Anterior cingulate cortex (tissue), 58 donors: ENCODE measurements around the gene LIMS1.
A peak's percentile ranks its signal among the peaks of the same experiment; 100 is the strongest.

Source experiments
- DNase-seq, 58 donors: peaks; one replicate each; lab custom pipeline; 2025; lab: John Stamatoyannopoulos, UW

Gene LIMS1

DNA sequence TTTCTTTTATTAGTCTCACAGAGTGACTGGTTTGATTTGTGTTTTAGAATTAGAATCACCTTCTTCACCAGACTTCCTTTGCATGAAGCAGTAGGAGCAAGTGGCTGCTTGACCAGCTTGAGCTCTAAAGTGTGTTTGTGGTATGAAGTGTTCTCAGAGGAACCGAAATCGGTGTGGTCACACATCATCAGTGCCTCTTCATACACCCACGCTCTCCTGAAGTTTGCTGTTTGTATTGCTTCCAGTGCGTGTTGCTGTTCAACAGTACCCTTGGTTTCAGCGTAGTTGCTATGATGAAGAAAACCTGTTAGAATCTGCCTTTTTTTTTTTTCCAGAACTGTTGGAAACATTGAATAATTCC, 77.9 kb downstream of the LIMS1 start:
- peak in 2 of 58 donors; percentile 41 to 46 for DNase-seq

GRCh38 chr2:108612514-108613183, 78.4 kb downstream of the LIMS1 start:
- no peak for DNase-seq

GRCh38 chr2:108613261-108614042, 79.2 kb downstream of the LIMS1 start:
- no peak for DNase-seq

GRCh38 chr2:108614043-108614545, 79.8 kb downstream of the LIMS1 start:
- DNase-seq: no peak

DNA sequence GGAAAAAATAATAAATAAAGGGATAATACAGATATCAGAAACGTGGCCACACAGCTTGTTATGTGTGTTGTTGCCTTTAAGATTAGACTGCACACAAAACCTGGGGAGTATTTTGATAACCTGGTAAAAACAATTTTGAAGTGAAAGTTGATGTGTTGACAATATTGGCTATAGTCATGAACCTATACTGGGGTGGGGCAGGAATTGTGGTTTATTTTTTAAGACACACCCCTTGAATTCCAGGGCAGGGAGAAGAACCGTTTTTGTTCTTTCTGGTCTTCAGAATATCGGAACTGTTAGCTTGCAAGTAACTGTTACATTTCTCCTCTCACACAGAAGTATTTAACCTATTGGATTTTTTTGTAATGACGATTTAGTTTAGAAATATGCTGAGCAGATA, 80.4 kb downstream of the LIMS1 start:
- no peak for DNase-seq

DNA sequence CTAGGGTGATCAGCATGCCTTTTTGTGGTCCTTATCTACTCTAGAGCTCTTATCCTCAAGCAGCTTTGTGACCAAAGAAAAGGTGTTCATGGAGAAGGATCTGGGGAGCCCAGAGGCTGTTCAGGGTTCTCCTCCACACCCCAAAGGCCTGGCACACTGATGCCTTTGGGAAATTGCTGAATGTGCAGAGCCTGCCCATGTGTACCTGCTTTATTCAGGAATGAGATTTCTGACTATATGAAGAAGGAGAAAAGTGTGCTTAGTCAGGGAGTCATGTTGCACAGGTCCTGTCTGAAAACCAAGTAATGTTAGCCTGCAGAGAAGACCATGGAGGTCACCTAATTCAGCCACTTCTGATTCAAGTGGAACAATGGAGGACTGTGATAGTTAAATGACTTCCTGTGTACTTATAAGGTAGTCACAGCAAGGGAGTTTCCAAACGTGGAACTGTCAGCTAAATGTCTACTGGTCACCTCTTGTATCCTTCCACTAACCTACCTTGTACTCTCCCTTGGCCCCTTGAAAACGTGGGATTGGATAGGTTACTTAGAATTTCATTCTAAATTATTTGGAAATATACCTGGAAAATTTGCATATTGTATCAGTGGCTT, 81.3 kb downstream of the LIMS1 start:
- DNase-seq: no peak

DNA sequence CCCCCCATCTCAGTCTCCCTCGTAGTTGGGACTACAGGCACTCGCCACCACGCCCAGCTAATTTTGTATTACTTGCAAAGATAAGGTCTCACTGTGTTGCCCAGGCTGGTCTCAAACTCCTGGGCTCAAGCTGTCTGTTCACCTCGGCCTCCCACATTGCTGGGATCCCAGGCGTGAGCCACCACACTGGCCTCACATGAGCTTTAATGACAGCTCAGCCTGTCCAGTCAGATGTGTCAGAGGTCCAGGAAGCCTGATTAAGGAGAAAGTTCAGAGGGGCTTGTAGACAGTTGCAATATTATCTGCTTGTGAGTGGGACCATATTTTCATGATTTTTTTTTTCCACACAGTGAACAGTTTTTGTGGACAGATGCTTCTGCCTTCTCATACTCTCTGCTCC, 82.0 kb downstream of the LIMS1 start:
- no peak for DNase-seq

DNA sequence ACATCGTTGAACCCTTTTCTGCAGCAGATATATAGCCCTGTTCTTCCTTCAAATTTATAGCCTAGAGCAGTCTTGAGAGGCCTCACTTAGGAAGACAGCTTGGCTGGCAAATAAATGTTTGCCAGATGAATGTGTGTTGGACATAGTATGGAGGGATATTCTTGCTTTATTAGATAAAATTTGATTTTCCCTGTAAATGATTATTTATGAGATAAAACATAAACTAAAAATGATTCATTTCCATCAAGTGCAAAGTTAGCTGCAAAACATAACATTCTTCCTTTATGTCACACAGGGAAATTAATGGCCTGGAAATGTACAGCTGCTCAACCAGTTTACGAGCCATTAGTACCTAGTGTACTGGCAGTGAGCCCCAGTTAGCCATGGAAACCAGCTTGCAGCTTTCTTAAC, 82.5 kb downstream of the LIMS1 start:
- DNase-seq: no peak

GRCh38 chr2:108617617-108618016, 83.3 kb downstream of the LIMS1 start:
- no peak for DNase-seq

- no peak for DNase-seq
Measured at GRCh38 chr2:108619925-108620620, 85.8 kb downstream of the LIMS1 start.

- no peak for DNase-seq
Measured at GRCh38 chr2:108620656-108621055, 86.4 kb downstream of the LIMS1 start.

- DNase-seq: no peak
Measured at GRCh38 chr2:108621087-108621559, 86.9 kb downstream of the LIMS1 start.

- DNase-seq: no peak
Measured at GRCh38 chr2:108621687-108622681, 87.7 kb downstream of the LIMS1 start.

DNA sequence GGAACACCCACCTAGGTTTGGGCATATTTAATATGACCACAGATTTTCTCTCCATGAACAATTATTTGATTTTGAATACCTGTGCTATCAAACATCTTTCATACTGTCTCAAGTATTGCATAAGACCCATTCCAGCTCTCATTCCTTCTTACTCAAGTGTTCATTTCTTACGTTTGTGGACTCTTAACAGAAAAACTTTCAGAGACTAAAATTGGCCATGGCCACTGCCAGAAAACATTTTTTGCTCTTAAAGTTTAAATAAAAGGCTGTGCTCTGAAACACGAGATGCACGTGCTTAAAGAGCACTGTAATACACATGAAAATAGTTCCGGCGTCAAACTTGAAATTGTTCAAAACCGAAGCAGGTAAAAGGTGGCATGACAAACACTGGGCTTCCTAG, 89.3 kb downstream of the LIMS1 start:
- no peak for DNase-seq

DNA sequence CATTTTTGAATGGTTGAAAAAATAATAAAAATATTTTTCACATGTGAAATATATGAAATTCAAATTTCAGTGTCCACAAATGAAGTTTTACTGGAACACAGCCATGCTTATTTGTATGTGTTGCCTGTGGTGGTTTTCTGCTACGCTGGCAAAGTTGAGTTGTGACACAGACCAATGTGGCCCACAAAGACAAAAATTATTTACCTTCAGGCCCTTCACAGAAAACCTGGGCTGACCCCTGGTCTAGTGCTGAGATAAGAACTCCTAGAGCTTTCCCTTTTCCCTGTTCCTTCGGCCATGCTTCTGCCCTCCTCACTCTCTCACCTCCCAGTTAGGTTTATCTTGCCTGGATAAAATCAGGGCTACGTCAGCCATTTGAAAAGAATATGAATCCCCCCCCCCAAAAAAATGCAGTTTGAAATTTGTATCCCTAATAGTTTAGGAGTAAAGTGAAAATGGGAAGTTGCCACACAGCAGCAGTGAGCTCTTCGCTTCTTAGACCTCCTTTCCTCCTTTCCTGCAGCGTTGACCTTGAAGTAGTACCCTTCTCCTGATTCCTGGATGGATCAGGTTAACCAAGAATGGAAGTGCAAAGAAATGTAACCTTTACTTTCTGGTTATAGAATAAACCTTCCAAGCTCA, 91.0 kb downstream of the LIMS1 start:
- no peak for DNase-seq

GRCh38 chr2:108625828-108626195, 91.5 kb downstream of the LIMS1 start:
- no peak for DNase-seq

DNA sequence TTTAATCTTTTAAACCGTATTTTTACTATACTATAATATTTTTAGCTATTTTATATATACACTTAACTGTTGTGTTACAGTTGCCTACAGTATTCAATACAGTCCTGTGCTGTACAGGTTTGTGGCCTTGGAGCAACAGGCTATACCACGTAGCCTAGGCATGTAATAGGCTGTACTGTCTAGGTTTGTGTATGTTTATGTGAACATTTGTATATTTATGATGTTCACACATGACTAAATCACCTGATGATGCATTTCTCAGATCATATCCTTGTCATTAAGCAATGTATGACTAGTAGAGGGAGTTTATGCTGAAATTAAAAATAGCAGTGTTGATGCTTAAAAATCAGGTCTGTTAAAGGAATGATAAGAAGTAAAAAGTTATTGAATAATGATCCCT, 92.7 kb downstream of the LIMS1 start:
- DNase-seq: no peak

- DNase-seq: no peak
Measured at GRCh38 chr2:108627911-108628567, 93.8 kb downstream of the LIMS1 start.

DNA sequence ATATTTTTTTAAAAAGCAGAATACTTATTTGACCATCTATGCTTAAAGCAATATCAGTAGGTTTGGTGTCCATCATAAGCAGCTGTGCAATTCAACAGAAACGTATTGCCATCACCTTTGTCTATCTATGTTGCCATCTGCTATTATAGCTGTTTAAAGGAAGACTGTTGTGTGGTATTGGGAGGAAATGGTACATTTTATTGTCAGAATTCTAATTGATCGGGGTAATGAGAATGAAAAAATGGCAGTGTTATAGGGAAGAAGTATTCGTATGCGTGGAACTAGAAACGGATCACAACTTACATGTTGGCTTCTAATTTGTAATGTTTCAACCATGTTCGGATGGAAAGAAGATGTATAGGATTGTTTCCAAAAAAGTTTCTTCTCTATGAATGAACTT, 94.7 kb downstream of the LIMS1 start:
- DNase-seq: no peak
